Mesenteric fat pad (tissue), 1 donor: ENCODE results near the gene UAP1L1. TPM values are rescaled to one million over a fixed set of nuclear protein-coding genes. Genes with fewer than 3 reads are reported as not detected.

Experiments used
- DNase-seq: peaks from one replicate; pipeline ENCODE4 v3.0.0-alpha.2; 2020; ENCODE audit warnings: low spot score
- total RNA-seq: library from RNA; stranded (reverse); fragmentation: NEBNext Ultra II Directional; extraction: Animal tissue kit (Norgen Biotek cat#: 25700); gene quantifications from one replicate; pipeline ENCODE4 v1.2.1, GENCODE V29; 2021
- donor health status: DM: yes; HTN: yes; CAD: no.

The UAP1L1 gene
- total RNA-seq, 1 donor from 2014 or later = 28.1 TPM

- DNase-seq = no peak
Measured at GRCh38 chr9:137071282-137071681, 6.0 kb upstream of the UAP1L1 start.

GRCh38 chr9:137073992-137074399, 3.3 kb upstream of the UAP1L1 start:
- no peak for DNase-seq

GRCh38 chr9:137074657-137075274, 2.6 kb upstream of the UAP1L1 start:
- no peak for DNase-seq

DNA sequence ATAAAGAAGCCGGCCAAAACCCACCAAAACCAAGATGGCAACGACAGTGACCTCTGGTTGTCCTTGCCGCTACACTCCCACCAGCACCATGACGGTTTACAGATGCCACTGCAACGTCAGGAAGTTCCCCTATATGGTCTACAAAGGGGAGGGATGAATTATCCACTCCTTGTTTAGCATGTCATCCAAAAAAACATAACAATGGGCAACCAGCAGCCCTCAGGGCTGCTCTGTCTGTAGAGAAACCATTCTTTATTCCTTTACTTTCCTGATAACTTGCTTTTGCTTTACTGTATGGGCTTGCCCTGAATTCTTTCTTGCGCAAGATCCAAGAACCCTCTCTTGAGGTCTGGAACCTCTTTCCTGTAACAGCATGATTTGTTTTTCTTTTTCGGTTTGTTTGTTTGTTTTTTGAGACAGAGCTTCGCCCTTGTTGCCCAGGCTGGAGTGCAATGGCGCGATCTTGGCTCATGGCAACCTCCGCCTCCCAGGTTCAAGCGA, 2.0 kb upstream of the UAP1L1 start:
- no peak for DNase-seq

- DNase-seq = no peak
Measured at GRCh38 chr9:137076636-137077009, 694 bp upstream of the UAP1L1 start.

- peak; percentile 89 for DNase-seq
Measured at GRCh38 chr9:137077758-137078693, 709 bp downstream of the UAP1L1 start.

GRCh38 chr9:137078701-137079400, 1.5 kb downstream of the UAP1L1 start:
- no peak for DNase-seq

DNA sequence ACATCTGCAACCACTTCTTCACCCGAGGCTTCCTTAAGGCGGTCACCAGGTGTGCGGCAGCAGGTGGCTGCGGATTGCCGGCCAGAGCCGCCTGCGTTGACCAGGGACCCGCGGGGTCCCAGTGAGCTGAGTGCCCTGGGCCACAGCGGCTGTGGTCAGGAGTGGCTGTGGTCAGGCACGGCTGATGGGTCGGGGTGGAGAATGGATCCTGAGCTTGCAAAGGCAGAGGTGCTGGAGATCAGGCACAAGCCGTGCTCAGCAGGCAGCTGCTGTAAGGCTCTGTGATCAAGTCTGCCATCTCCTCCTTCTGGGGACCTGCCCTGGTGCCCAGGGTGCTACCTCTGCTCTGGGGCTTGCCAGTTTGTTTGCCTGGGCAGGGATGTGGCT, 2.1 kb downstream of the UAP1L1 start:
- DNase-seq = no peak

- DNase-seq = no peak
Measured at GRCh38 chr9:137080260-137081122, 3.2 kb downstream of the UAP1L1 start.

DNA sequence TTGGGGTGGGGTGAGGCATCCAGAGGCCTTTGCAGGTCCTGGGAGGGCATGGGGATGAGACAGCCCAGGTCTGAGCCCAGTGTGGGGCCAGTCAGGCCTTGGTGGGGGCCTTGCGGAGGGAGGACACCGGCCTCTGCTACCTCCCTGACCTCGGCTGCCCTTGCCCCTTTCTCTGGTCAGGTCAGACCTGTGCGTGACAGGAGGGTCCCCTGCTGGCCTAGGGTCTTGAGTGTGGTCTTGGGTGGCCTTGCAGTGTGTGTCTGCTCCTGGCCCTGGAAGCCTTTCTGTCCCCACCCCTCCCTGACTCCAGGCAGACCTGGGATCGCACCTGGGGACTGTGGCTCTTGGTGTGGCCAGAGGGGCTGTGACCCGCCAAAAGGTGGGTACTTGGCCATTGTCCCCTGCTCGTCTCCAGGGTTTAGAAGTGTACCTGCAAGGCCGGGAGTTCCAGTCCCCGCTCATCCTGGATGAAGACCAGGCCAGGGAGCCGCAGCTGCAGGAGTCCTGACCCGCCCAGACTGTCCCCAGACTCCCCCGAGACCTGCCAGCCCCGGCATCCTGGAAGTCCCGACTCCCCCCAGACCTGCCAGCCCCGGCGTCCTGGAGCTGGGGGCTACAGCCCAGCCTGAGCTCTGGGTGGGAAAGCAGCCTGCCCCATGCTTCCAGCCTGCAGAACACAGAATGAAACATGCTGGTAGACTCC, 5.1 kb downstream of the UAP1L1 start:
- no peak for DNase-seq

- no peak for DNase-seq
Measured at GRCh38 chr9:137082925-137083290, 5.6 kb downstream of the UAP1L1 start.

DNA sequence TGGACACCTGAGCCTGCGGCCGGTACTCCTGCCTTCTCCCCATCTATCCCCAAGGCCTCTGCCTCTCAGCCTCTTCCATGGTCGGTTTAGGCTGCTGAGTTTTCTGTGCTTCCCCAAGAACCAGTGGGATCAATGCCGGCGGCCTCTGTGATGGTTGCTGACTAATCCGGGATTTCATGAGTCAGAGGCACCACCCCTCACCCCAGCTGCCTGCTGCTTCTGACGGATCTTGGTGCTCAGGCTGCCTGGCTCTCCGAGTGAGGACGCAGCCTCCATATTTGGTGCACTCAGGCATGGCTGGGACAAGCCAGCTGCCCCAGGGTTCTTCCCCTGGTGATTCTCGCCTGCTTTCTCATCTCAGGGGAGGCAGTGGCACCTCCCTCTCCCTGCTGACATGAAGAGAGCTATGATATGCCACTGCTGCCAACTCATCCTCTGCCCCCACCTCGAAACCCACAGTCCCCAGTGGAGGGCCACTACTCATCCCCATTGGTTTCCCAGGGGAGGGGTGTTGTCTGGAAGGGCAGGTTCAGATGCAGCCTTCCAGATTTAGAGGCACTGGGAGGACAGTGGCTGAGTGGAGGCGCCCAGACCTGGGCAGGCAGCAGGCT, 6.2 kb downstream of the UAP1L1 start:
- DNase-seq = no peak

DNA sequence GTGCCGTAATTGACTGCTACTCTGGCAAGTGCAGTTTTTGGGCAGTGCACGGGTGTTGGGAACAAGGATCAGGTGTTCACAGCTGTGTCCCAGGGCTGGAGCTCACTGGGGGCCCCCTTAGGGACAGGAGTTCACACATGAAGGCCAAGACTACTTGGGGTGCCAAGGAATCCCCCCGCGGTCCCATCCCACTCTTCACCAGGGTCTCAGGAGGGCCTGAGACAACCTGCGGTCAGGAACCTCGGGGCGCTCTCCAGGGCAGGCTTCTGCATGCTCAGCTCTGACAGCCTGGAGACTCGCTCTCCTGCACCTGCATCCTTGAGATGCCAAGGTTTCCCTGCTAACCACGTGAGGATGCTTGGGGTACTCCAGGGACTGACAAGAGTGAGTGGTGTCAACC, 7.2 kb downstream of the UAP1L1 start:
- no peak for DNase-seq

- no peak for DNase-seq
Measured at GRCh38 chr9:137085920-137086530, 8.7 kb downstream of the UAP1L1 start.

DNA sequence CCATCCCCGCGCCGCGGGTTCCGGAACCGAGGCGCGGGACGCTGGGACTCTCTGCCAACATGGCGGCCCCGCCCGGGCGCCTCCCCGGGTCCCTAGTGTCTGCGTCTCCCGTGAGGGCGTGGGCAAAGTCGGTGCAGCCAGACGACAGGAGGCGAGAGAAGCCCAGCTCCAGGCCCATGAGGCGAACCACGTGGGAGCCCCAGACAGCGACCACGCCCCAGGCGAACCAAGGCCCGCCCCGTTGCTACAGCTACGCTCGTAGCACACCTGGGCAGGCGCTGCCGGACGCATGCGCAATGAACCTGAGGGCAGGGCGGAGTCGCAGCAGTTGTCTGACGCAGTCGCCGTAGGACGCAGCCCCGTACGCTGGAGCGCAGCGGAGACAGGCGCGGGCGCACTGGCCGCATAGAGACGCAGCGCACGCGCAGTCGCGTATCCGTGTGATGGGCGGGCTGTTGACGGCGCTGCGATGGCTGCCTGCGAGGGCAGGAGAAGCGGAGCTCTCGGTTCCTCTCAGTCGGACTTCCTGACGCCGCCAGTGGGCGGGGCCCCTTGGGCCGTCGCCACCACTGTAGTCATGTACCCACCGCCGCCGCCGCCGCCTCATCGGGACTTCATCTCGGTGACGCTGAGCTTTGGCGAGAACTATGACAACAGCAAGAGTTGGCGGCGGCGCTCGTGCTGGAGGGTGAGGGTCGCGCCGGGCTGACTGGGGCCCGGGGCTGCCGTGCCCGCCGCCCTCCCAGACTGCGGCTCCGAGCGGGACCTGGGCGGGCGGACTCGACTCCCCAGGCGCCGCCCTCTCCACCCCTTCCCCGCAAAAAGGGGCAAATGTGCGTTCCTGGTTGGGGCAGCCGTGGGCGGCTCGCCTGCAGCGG, 9.5 kb downstream of the UAP1L1 start, which contains the start of gene MAN1B1:
MAN1B1 (plus strand) TSS at position 455 of the 878 bp plus-strand sequence; CDS start at position 470, 15 bp downstream.
- peak; percentile 99 for DNase-seq

DNA sequence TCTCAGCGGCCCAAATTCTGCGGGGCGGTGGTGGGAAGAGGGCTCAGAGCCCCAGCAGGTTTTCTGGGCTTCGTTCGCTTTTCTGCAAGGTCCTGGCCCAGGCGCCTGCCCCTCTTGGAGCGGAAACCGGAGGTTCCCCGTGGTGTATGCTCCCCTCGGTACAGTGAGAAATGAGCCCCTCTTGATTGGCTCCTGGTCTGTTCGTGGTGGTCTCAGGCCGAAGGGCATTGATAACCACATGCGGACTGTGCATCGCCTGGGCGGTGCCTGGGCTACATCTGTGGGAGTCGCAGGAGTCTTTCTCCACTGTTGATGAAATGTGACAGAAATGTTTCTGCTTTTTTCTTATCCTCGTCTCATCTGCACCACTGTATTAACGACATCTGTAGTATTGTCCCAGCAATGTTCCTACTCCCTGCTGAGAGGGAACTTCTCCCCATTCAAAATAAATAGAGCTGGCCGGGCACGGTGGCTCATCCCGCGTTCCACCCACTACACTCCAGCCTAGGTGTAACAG, 10.2 kb downstream of the UAP1L1 start:
- DNase-seq = no peak

- DNase-seq = no peak
Measured at GRCh38 chr9:137088121-137088520, 10.8 kb downstream of the UAP1L1 start.
